Activated CD4-positive, alpha-beta T cell treated with anti-CD3 and anti-CD28 coated beads, Interleukin-2, amount 50 U/mL, for 24 hours (primary cell): ENCODE data around the gene FAM219B.
"Not testable (repeated sequence)": the region's sequence is repeated elsewhere in the genome, so short reads cannot be mapped to it uniquely, and the experiment has no call there.

Source experiments
- DNase-seq, 2 donors: peaks; one replicate each; pipeline ENCODE4 v3.0.0-alpha.2; 2020; ENCODE audit warnings: low read depth in 1 of 2, low spot score in 1 of 2

Gene FAM219B, protein sequence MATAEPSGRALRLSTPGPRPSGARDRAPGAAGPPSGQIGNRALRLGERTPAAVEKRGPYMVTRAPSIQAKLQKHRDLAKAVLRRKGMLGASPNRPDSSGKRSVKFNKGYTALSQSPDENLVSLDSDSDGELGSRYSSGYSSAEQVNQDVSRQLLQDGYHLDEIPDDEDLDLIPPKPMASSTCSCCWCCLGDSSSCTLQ

DNA sequence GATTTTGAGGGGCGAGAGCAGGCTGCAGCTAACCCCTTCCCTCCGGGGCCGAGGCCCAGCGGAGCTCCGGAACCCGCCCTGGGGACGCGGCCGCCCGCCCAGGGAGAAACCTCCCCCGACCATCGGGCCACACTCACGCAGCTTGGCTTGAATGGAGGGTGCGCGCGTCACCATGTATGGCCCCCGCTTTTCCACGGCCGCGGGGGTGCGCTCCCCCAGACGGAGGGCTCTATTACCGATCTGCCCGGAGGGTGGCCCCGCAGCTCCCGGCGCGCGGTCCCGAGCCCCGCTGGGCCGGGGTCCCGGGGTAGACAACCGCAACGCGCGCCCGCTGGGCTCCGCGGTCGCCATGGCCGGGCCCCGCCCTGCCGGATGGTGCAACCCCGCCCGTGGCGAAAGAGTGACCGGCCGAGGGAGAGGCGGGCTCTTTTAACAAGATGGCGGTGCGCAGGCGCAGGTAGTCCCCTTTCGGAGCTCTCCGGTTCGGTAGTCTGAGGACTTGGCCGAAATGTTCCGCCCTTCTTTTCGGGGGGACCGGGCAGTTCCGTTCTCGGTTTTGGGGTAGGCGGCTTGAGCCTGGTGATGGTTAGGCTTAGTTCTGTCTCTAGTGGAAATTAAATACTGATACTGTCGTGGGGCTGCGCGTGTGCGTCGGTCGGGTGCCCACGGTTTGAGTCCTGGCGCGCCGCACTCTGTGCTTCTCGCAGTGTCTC is at the start of gene FAM219B:
Gene FAM219B (minus strand): TSS at position 402 of the 713 bp plus-strand sequence. CDS start 51 bp downstream, at position 351.
- DNase-seq = peak; percentile 47 to 66

DNA sequence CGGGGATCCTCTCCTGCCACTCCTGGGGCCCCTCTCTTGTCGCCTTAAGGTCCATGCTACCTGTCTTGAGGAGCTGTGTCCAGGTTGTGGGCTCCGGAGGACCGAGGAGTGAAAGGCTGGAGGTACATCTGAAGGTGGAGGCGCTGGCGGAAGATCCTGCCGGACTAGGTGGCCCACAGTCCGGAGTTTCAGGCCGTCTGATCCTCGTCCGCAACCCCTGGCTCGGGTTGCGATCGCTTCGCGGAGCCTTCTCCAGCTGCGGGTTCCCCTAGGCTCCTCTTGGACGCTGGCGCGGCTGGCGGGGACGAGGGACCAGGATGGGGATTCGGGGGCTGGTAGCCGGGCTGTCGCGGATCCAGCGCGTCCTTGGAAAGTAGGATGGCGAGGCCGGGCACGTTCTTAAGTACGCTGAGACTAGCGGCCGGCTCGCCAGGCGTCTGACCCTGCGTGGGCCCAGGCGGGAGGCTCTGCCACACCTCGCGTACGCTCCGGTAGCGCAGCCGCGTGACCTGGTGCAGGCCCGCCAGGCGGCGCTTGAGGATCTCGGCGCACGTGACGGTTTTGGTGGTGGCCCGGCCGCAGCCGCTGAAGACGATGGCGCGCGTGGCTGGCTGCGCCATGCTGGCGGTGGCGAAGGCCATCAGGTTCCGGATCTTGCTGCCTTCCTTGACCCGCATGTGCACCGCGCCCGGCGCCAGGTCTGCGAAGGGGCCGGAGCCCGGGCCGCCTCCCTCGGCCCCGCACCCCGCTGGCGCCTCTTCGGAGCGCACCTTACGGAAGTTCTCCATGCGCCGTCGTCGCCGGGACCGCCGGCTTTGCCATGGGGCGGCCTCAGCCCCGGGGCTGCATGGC is 49.4 kb upstream of the FAM219B start:
- DNase-seq = peak; percentile 43 to 52

DNA sequence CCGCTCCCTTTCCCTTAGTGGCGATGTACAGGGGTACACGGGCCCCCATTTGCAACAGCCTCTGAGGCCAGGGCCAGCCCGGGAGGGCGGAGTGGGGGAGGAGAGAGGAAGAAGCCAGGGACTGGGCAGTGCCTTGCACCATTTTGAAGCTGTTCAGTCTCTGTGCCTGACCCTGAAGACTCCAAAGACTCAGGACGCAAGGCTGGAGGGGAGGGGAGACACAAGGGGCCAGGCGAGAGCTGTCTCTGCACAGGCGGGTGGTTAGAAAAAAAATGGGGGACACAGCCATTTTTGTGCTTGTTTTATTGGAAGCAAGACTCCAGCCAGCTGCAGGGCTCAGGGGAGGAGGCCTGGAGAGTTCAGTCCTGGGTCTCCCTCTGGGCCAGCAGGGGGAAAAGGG is 48.4 kb upstream of the FAM219B start:
- no peak for DNase-seq

DNA sequence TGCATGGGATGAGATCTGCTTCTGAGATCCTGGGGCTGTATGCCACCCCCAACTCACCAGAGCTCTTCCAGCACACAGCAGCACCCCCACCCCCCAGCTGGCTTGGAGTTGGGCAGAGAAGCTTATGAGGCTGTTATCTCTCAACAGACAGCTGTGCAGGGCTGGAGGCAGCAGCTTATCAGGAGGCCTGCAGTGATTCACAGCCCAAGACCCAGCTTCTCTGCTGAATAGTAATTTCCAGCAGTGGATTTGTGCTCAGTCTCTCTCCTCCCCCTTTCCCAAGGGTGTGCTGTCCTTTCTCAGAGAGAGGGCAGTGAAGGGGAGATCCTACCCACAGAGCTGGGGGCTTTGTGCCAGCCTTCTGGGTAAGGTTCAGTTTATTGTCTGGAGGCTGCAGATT is 47.9 kb upstream of the FAM219B start:
- no peak for DNase-seq

DNA sequence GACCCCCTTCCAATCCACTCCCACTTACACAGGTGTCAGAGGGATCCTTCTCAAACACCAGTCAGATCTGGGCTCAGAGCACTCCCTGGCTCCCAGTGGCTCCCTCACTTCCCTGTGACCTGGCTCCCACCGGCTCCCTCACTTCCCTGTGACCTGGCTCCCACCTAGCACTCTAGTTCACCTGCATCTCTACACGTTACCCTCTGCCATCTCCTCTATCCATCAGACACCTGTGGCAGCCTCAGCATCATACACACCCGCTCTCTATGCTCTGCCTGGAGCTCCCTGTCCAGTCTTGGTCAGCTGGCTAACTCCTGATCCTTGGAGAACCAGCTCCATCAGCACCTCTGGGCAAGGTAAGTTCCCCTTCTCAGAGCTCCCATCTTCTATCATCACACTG is 44.4 kb upstream of the FAM219B start:
- no peak for DNase-seq

DNA sequence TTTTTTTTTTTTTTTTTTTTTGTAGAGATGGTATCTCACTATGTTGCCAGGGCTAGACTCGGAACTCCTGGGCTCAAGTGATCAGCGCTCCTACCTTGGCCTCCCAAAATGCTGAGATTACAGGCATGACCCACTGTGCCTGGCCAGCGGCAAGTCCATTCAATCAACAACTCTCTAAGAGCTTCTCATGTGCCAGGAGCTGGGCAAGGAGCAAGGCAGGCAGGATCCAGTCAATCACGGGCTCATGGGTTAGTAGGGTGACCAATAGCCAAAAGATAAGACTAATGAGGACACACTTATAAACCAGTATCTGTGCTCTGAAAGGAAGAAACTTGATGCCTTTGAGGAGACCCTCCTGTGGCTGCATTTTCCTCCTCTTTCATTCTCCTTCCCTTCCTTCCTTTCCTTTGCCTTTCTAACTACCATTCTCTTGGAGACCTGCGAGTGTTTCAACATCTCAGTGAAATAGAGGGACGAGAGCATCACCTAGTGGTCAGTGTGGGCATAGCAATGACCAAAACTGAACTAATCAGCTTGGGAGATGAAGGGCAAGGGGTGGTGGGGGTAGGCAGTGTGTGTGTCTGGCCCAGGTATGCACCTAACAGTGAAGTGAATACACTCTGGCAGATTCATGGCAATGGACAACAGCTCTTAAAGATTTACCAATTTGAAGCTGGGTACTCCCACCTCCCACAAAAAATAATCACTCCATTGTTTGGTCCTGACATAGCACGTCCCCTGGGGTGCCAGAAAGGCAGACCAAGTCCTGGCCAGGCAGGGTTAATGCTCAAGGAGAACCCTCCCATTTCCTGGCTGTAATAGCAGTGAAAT is 43.6 kb upstream of the FAM219B start:
- DNase-seq = peak; percentile 74 to 79

DNA sequence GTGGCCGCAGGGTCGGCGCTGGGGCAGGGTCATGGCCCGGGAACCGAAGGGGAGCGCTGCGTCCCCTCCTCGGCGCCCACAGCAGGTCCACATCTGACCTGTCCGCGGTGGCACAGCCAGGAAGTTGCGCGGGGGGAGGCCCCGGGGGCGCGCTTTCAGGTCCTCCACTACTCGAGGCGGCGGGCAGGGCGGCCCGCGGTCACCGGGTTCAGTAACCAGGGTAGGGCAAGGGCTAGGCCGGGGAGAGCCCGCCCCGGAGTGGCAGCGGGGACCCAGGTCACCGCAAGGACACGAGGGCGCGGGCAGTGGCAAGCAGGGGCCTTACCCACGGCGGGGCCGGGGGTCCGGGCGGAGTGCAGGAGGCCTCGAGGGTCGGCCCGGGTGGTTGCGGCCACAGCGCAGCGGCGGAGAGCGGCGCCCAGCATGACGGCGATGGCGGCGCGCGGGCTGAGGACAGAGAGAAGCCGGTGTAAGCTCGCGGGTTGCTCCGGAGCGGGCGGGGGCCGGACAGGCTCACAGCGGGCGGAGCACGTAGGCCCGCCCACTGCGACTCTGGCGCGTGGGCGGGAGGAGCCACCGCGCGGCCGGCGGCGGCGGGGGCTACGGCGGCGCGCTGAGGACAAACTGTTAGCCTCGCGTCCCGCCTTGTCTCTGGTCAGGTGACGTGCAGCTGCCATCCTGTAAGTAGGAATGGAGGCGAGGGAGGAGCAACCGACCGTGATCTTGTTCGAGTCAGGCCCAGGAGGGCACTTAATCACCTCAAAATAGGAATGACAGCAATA is 31.1 kb upstream of the FAM219B start, which contains the start of gene COX5A:
Gene COX5A (minus strand): TSS at position 484 of the 782 bp plus-strand sequence. CDS start 59 bp downstream, at position 425.
- peak; percentile 76 to 84 for DNase-seq

DNA sequence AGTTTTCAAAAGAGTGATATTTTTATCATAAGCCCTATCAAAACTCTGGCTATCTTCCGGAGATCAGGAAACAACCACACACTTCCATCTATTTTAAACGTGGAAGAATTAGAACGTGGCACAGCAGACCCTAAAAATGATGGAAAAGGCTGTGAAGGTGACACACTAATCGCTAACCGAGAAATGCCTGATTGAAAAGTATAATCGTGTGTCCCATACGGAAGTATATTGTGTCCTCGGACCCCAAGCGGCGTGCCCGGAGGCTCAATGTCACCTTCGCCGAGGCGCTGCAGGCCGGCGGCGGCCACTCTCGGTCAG is 30.6 kb upstream of the FAM219B start:
- no peak for DNase-seq

DNA sequence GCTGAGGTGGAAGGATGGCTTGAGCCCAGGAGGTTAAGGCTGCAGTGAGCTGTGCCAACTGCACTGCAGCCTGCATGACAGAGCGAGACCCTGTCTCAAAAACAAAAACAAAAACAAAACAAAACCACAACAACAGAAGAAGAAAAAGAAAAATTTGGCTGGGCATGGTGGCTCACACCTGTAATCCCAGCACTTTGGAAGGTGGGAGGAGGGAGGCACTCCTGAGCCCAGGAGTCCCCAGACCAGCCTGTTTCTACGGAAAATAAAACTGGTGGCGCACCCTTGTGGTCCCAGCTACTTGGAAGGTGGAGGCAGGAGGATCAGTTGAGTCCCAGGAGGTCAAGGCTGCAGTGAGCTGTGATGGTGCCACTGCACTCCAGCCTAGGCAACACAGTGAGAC is 28.5 kb upstream of the FAM219B start:
- DNase-seq = not testable (repeated sequence)

DNA sequence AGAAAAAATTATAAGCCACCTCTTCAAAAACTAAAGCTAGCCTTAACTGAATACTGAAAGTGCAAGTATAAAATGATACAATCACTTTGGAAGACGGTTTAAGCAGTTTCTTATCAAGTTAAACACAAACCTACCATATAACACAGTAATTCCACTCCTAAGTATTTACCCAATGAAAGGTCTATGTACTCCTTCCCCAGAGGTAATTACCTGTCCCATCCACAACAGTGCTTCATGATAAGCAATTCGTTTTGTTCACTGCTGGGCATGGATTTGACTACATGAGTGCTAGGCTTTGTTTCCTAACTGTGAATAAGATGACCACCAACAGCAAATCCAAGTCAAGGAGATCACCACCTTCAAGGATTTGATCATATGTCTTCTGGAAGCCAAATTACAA is 26.9 kb upstream of the FAM219B start:
- DNase-seq = no peak

DNA sequence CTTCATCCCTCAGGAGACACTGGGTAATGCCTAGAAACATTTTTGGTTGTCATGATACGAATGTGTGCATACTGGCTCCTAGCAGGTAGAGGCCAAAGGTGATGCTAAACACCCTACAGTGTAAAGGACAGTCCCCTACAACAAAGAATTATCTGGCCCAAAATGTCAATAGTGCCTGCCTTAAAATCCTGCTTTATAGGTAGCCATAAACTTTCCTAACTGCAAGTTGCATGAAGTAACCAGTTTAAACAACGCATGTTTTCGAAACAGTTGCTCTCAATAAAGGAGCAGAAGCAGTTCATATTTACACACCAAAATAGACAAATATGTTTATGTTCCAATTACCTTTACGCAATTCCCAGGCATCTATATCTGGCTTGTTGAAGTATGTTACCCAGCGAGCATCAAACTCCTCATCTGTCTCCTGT is 22.1 kb upstream of the FAM219B start:
- DNase-seq = no peak

DNA sequence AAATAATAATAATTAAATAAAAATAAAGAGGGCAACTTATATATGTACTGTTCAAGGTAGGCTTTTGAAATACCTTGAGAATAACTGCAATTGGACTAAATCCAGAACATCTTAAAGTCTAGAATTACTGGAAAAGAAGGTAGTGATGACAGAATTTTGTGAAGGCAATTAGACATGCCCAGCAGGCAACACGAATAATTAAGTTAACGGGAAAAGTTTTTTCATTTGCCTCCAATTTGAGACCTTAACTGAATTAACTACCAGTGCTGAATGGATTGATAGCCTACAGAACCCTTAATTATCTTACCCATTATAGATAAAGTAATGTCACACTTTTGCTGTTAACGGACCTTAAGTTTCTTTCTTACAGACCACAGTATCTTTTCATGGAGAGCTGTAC is 17.9 kb upstream of the FAM219B start:
- DNase-seq = no peak

DNA sequence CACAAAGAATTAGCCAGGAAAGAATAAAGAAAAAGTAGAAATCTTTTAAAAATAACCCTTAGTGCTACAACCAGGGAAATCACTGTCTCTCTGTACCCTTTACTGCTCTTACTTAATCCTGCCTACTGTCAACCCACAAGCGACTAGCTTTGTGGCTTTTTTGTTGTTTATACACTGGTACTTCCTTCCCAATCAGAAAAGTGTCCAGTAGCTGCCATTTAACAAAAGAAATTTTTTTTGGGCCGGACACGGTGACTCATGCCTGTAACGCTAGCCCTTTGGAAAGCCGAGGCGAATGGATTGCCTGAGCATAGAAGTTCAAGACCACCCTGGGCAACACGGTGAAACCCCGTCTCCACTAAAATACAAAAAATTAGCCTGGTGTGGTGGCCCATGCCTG is 13.8 kb upstream of the FAM219B start:
- no peak for DNase-seq

DNA sequence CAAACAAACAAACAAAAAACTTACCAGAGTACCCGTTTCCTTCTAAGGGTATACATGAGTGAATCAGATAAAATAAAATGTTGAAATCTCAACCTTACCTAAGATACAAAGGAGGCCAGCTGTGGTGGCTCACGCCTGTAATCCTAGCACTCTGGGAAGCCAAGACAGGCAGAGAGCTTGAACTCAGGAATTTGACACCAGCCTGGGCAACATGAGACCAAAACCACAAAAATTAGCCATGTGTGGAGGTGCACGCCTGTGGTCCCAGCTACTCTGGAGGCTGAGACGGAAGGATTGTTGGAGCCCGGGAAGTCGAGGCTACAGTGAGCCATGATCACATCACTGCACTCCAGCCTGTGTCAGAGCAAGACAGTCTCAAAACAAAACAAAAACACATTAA is 11.0 kb upstream of the FAM219B start:
- no peak for DNase-seq

DNA sequence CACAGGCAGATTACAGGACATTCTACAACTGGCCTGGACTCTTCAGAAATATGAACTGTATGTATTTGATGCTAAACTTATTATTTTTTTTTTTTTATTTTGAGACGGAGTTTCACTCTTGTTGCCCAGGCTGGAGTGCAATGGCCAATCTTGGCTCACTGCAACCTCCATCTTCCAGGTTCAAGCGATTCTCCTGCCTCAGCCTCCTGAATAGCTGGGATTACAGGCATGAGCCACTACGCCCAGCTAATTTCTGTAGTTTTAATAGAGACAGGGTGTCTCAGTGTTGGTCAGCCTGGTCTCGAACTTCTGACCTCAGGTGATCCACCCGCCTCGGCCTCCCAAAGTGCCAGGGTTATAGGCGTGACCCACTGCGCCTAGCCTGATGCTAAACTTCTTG is 7.1 kb upstream of the FAM219B start:
- DNase-seq = not testable (repeated sequence)

DNA sequence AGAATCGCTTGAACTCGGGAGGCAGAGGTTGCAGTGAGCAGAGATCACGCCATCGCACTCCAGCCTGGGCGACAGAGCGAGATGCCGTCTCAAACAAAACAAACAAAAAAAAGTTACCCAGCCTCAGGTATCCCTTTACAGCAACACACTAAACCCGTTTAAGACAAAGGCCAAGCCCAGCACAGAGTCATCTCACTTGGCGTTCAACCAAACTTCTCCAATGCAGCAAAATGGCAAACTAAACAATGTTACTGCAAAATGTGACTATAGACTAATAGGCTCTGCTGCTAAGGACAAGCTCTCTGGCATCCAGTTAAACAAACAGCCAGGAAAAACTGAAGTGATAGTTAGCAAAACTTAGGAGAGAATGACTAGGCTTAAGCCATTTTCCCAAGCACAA is 6.4 kb upstream of the FAM219B start:
- no peak for DNase-seq

DNA sequence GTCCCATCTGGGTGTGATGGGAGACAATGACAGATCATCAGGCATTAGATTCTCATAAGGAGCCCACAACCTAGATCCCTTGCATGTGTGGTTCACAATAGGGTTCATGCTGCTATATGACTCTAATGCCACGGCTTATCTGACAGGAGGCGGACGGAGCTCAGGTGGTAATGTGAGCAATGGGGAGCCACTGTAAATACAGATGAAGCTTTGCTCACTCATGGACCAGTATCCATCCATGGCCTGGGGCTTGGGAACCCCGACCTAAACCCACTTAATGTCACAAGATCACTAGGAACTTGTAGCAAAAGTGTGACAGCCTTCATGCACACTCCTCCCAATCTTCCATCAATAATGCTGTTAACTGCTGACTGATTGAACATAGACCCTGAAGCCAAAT is 2.0 kb upstream of the FAM219B start:
- DNase-seq = no peak

DNA sequence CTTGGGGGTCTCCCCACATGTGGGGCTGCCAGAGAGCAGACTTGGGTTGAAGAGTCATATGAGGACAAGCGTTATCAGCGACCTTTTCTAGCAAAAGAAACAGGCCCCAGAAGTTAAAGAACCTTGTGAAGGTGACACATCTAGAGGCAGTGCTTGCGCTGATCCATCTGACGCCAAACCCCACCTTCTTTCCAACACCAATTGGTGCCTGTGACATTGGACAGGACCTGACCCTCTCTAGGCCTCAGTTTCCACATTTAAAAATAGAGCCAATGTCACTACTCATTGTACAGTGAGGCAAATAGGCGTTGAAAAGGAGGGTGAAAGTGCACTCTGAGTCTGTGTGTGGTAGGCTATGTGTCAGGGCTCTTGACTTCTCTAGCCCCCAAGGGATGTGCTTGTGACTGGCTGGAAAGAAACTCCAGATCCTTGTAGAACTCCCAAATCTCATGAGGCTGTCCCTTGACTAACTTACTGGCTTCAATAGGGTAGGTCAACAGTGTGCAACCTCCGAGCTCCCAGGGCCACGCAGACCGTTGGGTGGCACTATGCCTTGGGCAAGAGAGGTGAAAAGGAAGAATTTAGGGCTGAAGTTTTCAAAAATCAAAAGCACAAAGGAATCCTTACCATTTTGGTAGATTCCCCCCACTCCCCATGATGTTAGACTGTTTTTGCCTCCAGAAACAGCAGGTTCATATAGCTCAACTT is 666 bp upstream of the FAM219B start:
- no peak for DNase-seq

DNA sequence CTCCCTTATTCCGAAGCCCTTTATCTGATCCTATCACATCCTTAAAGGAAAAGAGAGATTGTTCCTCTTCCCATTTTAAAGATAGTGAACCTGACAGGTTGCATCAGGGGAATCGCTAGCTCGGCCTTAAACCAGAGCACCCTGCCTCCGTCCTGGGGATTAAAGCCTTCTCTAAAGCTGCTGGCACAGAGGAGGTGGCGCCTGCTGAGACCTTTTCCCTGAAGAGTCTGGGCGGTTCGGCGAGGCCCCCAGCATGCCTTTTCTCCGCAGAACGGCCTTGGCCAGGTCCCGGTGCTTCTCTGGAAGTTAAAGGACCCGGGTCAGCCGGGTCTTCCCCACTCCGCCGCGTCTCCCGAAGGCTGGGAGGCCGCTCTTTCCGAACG is 593 bp downstream of the FAM219B start:
- DNase-seq = peak; percentile 13 to 15
